ENCODE measurements around the gene NTRK3. TPM values are rescaled to one million over a fixed set of nuclear protein-coding genes. Genes with fewer than 3 reads are reported as not detected.

The NTRK3 gene
- total RNA-seq, 1 experiment from 2014 or later = not detected

GRCh38 chr15:87874896-87875711 is 381.4 kb downstream of the NTRK3 start:
- peaks cover 6% of the 10 kb centered on the region for H3K4me1 Mint-ChIP-seq (ENCODE audit: low read depth, unreplicated experiment)
- H3K27me3 ChIP-seq (replicated peaks; ENCODE audit: control insufficient read depth, insufficient read depth, low read length) = no peaks in the 10 kb centered on the region
- no peak for DNase-seq
- H3K4me3 Mint-ChIP-seq (ENCODE audit: unreplicated experiment) = no peak overlapping the region
- ChIA-PET CTCF (no interaction called here), POLR2A (no interaction called here)
- H3K9me3 ChIP-seq = no peaks in the 10 kb centered on the region
- H3K27ac Mint-ChIP-seq (ENCODE audit: unreplicated experiment) = no peak overlapping the region
- H3K9me3 Mint-ChIP-seq (ENCODE audit: unreplicated experiment) = no peaks in the 10 kb centered on the region
- no peak for TF ChIP-seq CTCF (IDR thresholded peaks at IDR 0.05; ENCODE audit: insufficient read depth in 1 of 2, low read depth in 1 of 2, low read length in 1 of 2, severe bottlenecking in 1 of 2, unreplicated experiment in 1 of 2)
- H3K27me3 Mint-ChIP-seq (ENCODE audit: insufficient read depth, unreplicated experiment) = no peaks in the 10 kb centered on the region
- H3K36me3 Mint-ChIP-seq (ENCODE audit: insufficient read depth, unreplicated experiment) = no peaks in the 10 kb centered on the region
- no TSS peak for BruUV-seq (replicated peaks)
- peaks cover 4% of the 10 kb centered on the region; the same call in 1 of the 2 replicates for H3K4me1 ChIP-seq
- no peak overlapping the region for H3K4me3 ChIP-seq (ENCODE audit: low read depth, low read length)
- intact Hi-C loops (cut with micrococcal nuclease; ENCODE audit: unreplicated experiment) = no loop called here
- no peaks in the 10 kb centered on the region for H3K36me3 ChIP-seq (ENCODE audit: control insufficient read depth, insufficient read depth, low read length)

GRCh38 chr15:87873516-87873915 is 383.0 kb downstream of the NTRK3 start:
- H3K27ac Mint-ChIP-seq (ENCODE audit: unreplicated experiment) = no peak overlapping the region
- H3K9me3 Mint-ChIP-seq (ENCODE audit: unreplicated experiment) = no peaks in the 10 kb centered on the region
- BruUV-seq (replicated peaks) = no TSS peak
- no peak for TF ChIP-seq CTCF (IDR thresholded peaks at IDR 0.05; ENCODE audit: insufficient read depth in 1 of 2, low read depth in 1 of 2, low read length in 1 of 2, severe bottlenecking in 1 of 2, unreplicated experiment in 1 of 2)
- DNase-seq = no peak
- H3K27me3 ChIP-seq (replicated peaks; ENCODE audit: control insufficient read depth, insufficient read depth, low read length) = no peaks in the 10 kb centered on the region
- peaks cover 6% of the 10 kb centered on the region for H3K4me1 Mint-ChIP-seq (ENCODE audit: low read depth, unreplicated experiment)
- no peaks in the 10 kb centered on the region for H3K27me3 Mint-ChIP-seq (ENCODE audit: insufficient read depth, unreplicated experiment)
- no peaks in the 10 kb centered on the region for H3K36me3 Mint-ChIP-seq (ENCODE audit: insufficient read depth, unreplicated experiment)
- intact Hi-C loops (cut with micrococcal nuclease; ENCODE audit: unreplicated experiment) = no loop called here
- no peak overlapping the region for H3K4me3 Mint-ChIP-seq (ENCODE audit: unreplicated experiment)
- POLR2A ChIA-PET = no interaction called here
- no peaks in the 10 kb centered on the region for H3K9me3 ChIP-seq
- CTCF ChIA-PET = no interaction called here
- H3K4me3 ChIP-seq (ENCODE audit: low read depth, low read length) = no peak overlapping the region
- peaks cover 4% of the 10 kb centered on the region; the same call in 1 of the 2 replicates for H3K4me1 ChIP-seq
- H3K36me3 ChIP-seq (ENCODE audit: control insufficient read depth, insufficient read depth, low read length) = no peaks in the 10 kb centered on the region

DNA sequence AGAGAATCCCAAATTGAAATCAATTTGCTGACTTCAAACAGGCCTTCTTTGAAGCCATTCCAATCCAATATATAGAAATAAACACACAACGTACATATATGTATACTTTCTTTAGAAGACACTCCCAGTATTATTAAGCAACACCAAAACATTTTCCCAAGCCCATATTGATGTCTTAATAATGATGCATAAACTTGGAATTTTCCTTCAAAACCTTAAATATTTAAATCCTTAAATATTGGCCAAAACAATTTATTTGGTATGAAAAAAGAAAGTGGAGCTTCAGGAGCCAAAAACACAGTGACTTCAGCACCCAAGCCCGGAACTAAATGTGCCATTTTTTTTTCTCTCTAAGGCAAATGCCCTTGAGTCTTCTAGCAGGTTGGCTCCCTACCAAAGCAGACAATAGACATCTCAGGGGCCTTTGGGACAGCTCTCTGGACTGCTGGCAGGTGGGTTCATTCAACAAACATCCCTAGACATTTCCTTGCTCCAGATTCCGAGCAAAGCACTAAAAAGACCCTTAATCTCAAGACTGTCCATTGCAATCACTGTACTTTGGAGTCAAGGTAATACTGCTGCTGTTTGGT is 384.7 kb downstream of the NTRK3 start:
- Mint-ChIP-seq H3K36me3 (ENCODE audit: insufficient read depth, unreplicated experiment) (no peaks in the 10 kb centered on the region), H3K27me3 (ENCODE audit: insufficient read depth, unreplicated experiment) (peaks cover 5% of the 10 kb centered on the region)
- no TSS peak for BruUV-seq (replicated peaks)

More for the DNA sequence above, 384.7 kb downstream of the NTRK3 start:
- intact Hi-C loops (cut with micrococcal nuclease; ENCODE audit: unreplicated experiment) = no loop called here
- Histone ChIP-seq H3K4me3 (ENCODE audit: low read depth, low read length) (no peak overlapping the region), H3K4me1 (no peaks in the 10 kb centered on the region), H3K36me3 (ENCODE audit: control insufficient read depth, insufficient read depth, low read length) (no peaks in the 10 kb centered on the region), H3K27me3 (replicated peaks; ENCODE audit: control insufficient read depth, insufficient read depth, low read length) (no peaks in the 10 kb centered on the region), H3K9me3 (no peaks in the 10 kb centered on the region)
- TF ChIP-seq CTCF (IDR thresholded peaks at IDR 0.05; ENCODE audit: insufficient read depth in 1 of 2, low read depth in 1 of 2, low read length in 1 of 2, severe bottlenecking in 1 of 2, unreplicated experiment in 1 of 2) = no peak
- no peak for DNase-seq
- Mint-ChIP-seq H3K4me3 (ENCODE audit: unreplicated experiment) (no peak overlapping the region), H3K9me3 (ENCODE audit: unreplicated experiment) (no peaks in the 10 kb centered on the region), H3K27ac (ENCODE audit: unreplicated experiment) (no peak overlapping the region), H3K4me1 (ENCODE audit: low read depth, unreplicated experiment) (no peaks in the 10 kb centered on the region)
- ChIA-PET CTCF (no interaction called here), POLR2A (no interaction called here)

Data from Caco-2 (cell line).